ENCODE data around the gene DEFB127. TPM values are rescaled to one million over a fixed set of nuclear protein-coding genes. Genes with fewer than 3 reads are reported as not detected.
"Not testable (repeated sequence)": the region's sequence is repeated elsewhere in the genome, so short reads cannot be mapped to it uniquely, and the experiment has no call there.

Gene DEFB127
- total RNA-seq, 4 donors from 2014 or later = not detected

GRCh38 chr20:189611-190010 lies 32.4 kb downstream of the DEFB127 start, which contains the start of gene DEFB128:
Gene DEFB128 (minus strand): TSS chr20:189711. CDS start chr20:189623, 88 bp downstream.
- TF ChIP-seq CTCF (IDR thresholded peaks at IDR 0.05) (no peak), POLR2A (IDR thresholded peaks at IDR 0.05) (no peak)
- H3K27me3 ChIP-seq = no peaks in the 10 kb centered on the region
- no peaks in the 10 kb centered on the region for H3K4me1 ChIP-seq
- DNase-seq = no peak
- no peak within 1 kb of the TSS for H3K4me3 ChIP-seq
- H3K27ac ChIP-seq = no peak within 1 kb of the TSS
- H3K36me3 ChIP-seq = no peaks in the 10 kb centered on the region
- no peaks in the 10 kb centered on the region for H3K9me3 ChIP-seq

- no peak overlapping the region for H3K4me3 ChIP-seq
- no peak for TF ChIP-seq CTCF (IDR thresholded peaks at IDR 0.05)
- TF ChIP-seq POLR2A (IDR thresholded peaks at IDR 0.05) = no peak
- H3K36me3 ChIP-seq = no peaks in the 10 kb centered on the region
- H3K9me3 ChIP-seq = no peaks in the 10 kb centered on the region
- no peak for DNase-seq
- no peaks in the 10 kb centered on the region for H3K4me1 ChIP-seq
- no peaks in the 10 kb centered on the region for H3K27me3 ChIP-seq
- H3K27ac ChIP-seq = no peak overlapping the region
These were observed 41.0 kb downstream of the DEFB127 start for GRCh38 chr20:198225-198624.

- no peak for TF ChIP-seq CTCF (IDR thresholded peaks at IDR 0.05)
- TF ChIP-seq POLR2A (IDR thresholded peaks at IDR 0.05) = no peak
These were observed 42.7 kb downstream of the DEFB127 start for GRCh38 chr20:199996-200395.

GRCh38 chr20:203630-204029 lies 46.4 kb downstream of the DEFB127 start:
- not testable (repeated sequence) for H3K4me1 ChIP-seq, H3K4me3 ChIP-seq, H3K27ac ChIP-seq, H3K9me3 ChIP-seq, H3K36me3 ChIP-seq, DNase-seq, H3K27me3 ChIP-seq

More at GRCh38 chr20:199996-200395, 42.7 kb downstream of the DEFB127 start:
- no peak for DNase-seq
- H3K4me1 ChIP-seq = no peaks in the 10 kb centered on the region
- no peak overlapping the region for H3K27ac ChIP-seq
- no peaks in the 10 kb centered on the region for H3K36me3 ChIP-seq
- H3K9me3 ChIP-seq = no peaks in the 10 kb centered on the region
- no peaks in the 10 kb centered on the region for H3K27me3 ChIP-seq
- H3K4me3 ChIP-seq = no peak overlapping the region

Other genes with a start within 250 kb of the DEFB127 start
- gene DEFB125, start 69.8 kb upstream of the DEFB127 start, total RNA-seq = not detected
- not detected for gene DEFB126, start 14.9 kb upstream of the DEFB127 start, total RNA-seq
- gene DEFB128, start 32.3 kb downstream of the DEFB127 start, total RNA-seq = not detected
- not detected for gene DEFB129, start 69.8 kb downstream of the DEFB127 start, total RNA-seq
- not detected for gene DEFB132, start 100.3 kb downstream of the DEFB127 start, total RNA-seq
- gene C20orf96, start 133.3 kb downstream of the DEFB127 start, total RNA-seq = 10 to 100 TPM in 2 of 4 donors, 1 to 10 TPM in 2; 6.3 to 41.3 (median 10.5) TPM
- gene ZCCHC3, start 140.1 kb downstream of the DEFB127 start, total RNA-seq = 10 to 100 TPM in 3 of 4 donors, 1 to 10 TPM in 1; 9.6 to 17.3 (median 13.9) TPM
- 1 to 10 TPM; 1.4 to 7.4 (median 2.5) TPM for gene SOX12, start 168.1 kb downstream of the DEFB127 start, total RNA-seq
- gene NRSN2, start 189.7 kb downstream of the DEFB127 start, total RNA-seq = 1 to 10 TPM; 2.1 to 5.5 (median 4.6) TPM
- 10 to 100 TPM in 2 of 4 donors, 1 to 10 TPM in 2; 8.3 to 22.7 (median 12.1) TPM for gene TRIB3, start 223.3 kb downstream of the DEFB127 start, total RNA-seq